ENCODE results near the gene CCDC69.
"Not testable (repeated sequence)": the region's sequence is repeated elsewhere in the genome, so short reads cannot be mapped to it uniquely, and the experiment has no call there.

Gene CCDC69

GRCh38 chr5:151186538-151186937, 37.4 kb downstream of the CCDC69 start:
- no peak for DNase-seq

- DNase-seq, result no peak
Measured at GRCh38 chr5:151186052-151186451, 37.8 kb downstream of the CCDC69 start.

- DNase-seq, result no peak
Measured at GRCh38 chr5:151184316-151185042, 39.4 kb downstream of the CCDC69 start.

- no peak for DNase-seq
Measured at GRCh38 chr5:151183456-151184245, 40.2 kb downstream of the CCDC69 start.

GRCh38 chr5:151182976-151183375, 40.9 kb downstream of the CCDC69 start:
- no peak for DNase-seq

- DNase-seq, result no peak
Measured at GRCh38 chr5:151182524-151182900, 41.4 kb downstream of the CCDC69 start.

- no peak for DNase-seq
Measured at GRCh38 chr5:151181818-151182523, 41.9 kb downstream of the CCDC69 start.

GRCh38 chr5:151180291-151180690, 43.6 kb downstream of the CCDC69 start:
- no peak for DNase-seq

GRCh38 chr5:151179489-151179840, 44.4 kb downstream of the CCDC69 start:
- no peak for DNase-seq

GRCh38 chr5:151178777-151179488, 45.0 kb downstream of the CCDC69 start:
- no peak for DNase-seq

- DNase-seq, result no peak
Measured at GRCh38 chr5:151178372-151178771, 45.5 kb downstream of the CCDC69 start.

- DNase-seq, result not testable (repeated sequence)
Measured at GRCh38 chr5:151176268-151176667, 47.6 kb downstream of the CCDC69 start.

GRCh38 chr5:151174612-151175101, 49.2 kb downstream of the CCDC69 start:
- DNase-seq, result no peak

- DNase-seq, result no peak
Measured at GRCh38 chr5:151173711-151174611, 49.9 kb downstream of the CCDC69 start.

- no peak for DNase-seq
Measured at GRCh38 chr5:151171529-151171928, 52.4 kb downstream of the CCDC69 start.

- DNase-seq, result no peak
Measured at GRCh38 chr5:151168602-151169344, 55.1 kb downstream of the CCDC69 start.

- no peak for DNase-seq
Measured at GRCh38 chr5:151167022-151167421, 56.9 kb downstream of the CCDC69 start.

- peak; percentile 76 to 78 for DNase-seq
Measured at GRCh38 chr5:151164687-151165392, 59.1 kb downstream of the CCDC69 start.

- DNase-seq, result no peak
Measured at GRCh38 chr5:151162776-151163175, 61.1 kb downstream of the CCDC69 start.

- no peak for DNase-seq
Measured at GRCh38 chr5:151159649-151160373, 64.1 kb downstream of the CCDC69 start.

Data from stimulated activated CD4-positive, alpha-beta T cell treated with anti-CD3 and anti-CD28 coated beads, Interleukin-2, amount 100 ng/mL, for 48 hours (primary cell).